ENCODE results near the gene NATD1.

The NATD1 gene

DNA sequence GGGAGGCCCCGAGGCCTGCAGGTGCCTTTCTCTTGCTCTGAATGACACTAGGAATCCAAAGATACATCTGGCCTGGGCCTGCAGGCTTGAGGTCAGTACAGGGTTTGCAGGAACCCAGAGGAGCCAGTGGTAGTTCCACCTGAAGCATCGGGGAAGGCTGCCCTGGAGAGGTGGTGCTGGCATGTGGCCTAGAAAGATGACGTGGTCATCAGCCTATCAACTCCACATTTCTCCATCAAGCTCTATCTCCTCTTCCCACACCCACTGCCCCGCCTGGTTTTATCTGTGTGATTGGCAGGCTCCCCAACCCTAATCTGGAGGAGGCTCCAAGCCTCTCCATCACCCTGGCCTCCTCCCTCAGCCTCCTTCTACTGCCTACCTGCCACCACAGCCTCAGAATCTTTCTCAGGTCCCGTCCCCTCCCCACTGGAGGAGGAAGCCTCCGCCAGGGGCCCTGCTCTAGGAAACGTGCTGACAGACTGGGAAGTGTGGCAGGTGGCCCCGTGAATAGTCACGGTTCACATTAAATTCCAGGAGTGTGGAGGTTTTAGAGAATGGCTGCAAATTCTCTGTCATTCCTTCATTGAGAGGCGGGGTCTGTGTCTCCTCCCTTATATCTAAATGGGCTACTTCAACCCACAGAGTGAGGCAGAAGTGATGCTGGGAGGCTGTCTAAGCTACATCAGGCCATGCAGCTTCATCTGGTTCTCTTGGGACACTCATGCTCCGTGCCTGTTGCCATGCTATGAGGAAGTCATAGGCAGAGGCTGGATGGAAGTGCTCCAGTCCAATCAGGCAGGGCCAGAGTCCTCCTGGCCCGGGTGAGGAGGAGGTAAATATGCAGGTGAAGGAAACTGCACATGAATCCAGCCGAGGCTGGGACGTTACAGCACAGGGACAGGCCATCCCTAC is 19.9 kb upstream of the NATD1 start:
- no peak for DNase-seq

DNA sequence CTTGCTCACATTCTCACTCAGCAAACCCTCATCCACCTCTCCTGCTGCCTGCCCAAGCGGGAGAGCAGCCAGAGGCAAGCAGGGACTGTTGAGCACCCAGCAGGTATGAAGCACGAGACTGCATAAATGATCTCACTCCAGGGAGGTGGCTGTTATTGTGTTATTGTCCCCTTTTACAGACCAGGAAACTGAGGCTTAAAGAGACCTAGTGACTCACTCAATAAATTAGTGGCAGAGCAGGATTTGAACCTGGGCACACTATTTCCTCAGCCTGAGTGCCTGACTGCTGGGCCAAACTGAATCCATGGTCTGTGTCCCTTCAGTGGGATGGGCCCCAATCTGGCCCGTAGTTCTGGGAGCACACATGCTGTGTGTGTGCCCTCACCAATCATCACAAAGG is 19.0 kb upstream of the NATD1 start:
- no peak for DNase-seq

- DNase-seq = no peak
Observed at GRCh38 chr17:21271454-21272183, 18.4 kb upstream of the NATD1 start.

GRCh38 chr17:21269394-21269793 is 16.2 kb upstream of the NATD1 start:
- no peak for DNase-seq

GRCh38 chr17:21268596-21269188 is 15.5 kb upstream of the NATD1 start:
- DNase-seq = no peak

- DNase-seq = no peak
Observed at GRCh38 chr17:21263376-21263775, 10.2 kb upstream of the NATD1 start.

GRCh38 chr17:21262259-21262993 is 9.2 kb upstream of the NATD1 start:
- DNase-seq = no peak

- no peak for DNase-seq
Observed at GRCh38 chr17:21258593-21258992, 5.4 kb upstream of the NATD1 start.

DNA sequence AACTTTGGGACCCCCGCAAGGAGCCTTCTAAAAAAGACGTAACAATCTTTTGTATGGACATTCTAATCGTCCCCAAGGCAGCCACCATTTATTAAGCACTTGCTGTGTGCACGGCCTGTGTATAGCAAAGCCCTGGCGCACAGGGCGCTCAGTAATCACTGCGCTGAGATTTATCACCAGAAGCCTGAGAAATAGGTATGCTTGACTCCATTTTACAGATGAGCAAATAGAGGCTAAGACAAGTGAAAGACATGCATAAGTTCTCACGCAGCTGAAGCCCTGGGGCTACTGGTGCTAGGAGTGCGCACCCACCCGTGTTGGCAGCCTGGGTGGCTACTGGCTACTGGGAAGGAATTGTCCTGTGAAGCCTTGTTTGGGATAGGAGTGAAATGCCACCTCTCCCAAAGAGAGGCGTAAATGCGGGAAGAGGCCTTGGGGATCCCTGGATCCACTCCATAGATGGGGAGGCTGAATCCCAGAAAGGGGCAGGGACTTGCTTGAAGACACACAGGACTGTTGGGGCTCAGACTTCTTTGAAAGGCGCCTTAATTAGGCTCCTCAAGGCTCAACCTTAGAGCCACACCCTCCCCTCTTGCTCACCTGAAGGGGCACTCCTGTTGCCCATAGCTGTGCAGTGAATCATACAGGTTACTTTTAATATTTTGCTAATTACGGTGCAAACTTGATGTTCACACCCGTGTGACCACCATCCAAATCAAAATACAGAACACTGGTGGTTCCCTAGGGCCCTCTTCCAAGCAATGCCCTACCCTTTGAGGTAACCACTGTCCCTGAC is 634 bp upstream of the NATD1 start:
- no peak for DNase-seq

- no peak for DNase-seq
Observed at GRCh38 chr17:21252289-21252795, 868 bp downstream of the NATD1 start.

GRCh38 chr17:21251337-21252010 is 1.7 kb downstream of the NATD1 start:
- DNase-seq = no peak

DNA sequence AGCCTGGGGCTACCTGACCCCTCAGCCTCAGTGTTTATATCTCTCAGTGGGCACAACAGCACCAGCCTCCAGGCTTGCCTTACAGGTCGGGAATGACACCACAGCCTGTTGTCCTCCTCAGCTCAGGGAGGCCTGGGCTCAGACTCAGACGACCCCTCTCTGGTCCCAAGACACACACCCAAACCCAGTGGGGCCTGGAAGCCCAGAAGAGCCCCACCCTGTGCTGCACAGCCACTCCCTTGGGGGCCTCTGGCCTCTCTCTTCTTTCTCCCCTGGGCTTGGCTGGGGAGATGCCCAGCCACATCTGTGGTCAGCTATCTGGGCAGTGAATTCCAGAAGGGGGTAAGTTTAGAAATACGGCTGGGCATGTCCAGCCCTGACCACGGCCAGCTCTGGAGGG is 2.4 kb downstream of the NATD1 start:
- no peak for DNase-seq

GRCh38 chr17:21249920-21250703 is 3.1 kb downstream of the NATD1 start:
- DNase-seq = no peak

DNA sequence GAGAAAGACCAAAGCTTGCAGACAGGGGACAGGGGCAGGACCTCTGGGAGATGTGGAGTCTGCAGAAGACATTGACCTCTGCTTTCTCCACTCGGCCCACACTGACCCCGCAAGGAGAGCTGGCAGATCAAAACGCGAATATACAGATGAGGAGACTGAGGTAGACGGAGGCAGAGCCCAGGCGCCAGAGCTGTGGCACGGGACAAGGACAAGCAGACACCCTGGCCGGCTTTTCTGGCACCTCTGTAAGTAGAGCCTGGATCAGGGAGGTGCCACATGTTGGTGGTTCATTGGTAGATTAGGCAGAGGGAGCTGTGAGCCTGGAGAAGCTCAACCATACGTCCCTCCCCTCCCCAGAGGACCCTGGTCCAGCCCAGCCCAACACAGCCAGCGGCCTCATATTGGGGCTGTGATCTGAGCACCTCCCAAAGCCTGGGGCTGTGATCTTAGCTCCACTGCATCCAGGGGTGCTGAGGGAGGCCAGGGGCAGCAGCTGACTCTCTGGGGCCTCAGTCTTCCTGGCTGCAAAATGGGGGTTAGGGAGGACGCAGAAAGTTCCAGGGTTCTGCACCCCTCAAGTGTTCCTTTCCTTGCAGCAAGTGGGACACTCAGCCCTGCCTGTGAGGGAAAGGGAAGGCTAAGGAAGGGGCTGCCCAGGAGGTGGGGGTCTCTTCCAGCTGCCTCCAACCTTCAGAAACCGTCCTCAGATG is 4.0 kb downstream of the NATD1 start:
- no peak for DNase-seq

DNA sequence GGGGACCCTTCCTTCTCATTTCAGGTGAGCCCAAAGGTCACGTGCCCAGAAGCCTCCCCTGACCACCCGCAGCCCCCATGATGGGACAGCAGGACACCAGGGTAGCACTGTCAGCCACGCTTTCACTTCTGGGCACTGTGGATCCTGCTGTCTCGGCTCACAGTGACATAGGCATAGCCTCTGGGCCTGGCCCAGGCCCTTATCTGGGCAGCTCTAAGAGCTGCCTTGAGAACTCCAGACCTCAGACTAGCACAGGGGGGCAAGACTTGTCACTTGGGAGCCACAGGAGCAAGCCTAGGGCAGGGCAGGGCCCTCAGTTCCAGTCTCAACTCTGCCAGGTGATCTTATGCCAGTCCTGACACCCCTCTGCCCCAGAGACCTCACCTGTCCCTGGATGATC is 4.7 kb downstream of the NATD1 start:
- no peak for DNase-seq

- no peak for DNase-seq
Observed at GRCh38 chr17:21247552-21248258, 5.5 kb downstream of the NATD1 start.

DNA sequence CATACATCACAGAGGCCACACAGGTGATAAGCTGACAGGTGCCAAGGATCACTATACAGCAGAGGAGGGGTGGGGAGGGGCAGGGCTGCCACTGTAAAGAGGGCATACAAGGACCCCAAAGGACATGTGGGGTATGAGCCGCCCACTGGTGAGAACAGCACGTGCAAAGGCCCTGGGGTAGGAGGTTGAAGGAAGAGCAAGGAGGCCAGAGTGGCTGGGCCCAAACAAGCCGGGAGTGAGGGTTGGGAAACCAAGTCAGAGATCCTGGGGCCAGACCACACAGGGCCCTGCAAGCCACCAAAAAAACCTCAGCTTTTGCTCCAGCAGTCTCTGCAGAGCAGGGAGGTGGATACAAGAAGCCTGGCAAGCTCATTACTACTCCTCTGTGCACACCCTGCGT is 6.5 kb downstream of the NATD1 start:
- no peak for DNase-seq

DNA sequence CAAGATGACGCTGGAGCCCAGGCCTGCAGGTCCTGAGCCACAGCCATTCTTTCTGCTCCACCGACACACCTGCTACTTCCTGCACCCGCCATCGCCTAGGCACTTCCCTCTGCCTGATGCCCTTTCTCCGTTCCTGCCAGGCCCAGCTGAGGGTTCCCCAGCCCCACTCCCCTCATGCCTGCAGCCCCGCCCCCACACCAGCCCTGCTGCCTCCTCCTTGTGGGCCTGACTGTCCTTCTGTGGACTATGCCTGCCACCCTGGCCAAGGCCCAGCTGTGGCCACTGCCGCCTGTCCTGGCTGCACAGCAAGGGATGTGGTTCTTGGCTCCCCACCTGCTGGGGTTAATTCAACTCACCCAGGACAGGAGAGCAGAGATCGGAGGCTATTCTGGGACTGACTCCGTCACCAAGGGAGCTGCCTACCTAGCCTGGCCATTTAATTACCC is 7.5 kb downstream of the NATD1 start:
- DNase-seq = no peak
